Endothelial cell of umbilical vein (primary cell): ENCODE measurements around the gene LIN54. TPM values are rescaled to one million over a fixed set of nuclear protein-coding genes. Genes with fewer than 3 reads are reported as not detected.

ENCODE experiments used
- BruUV-seq: library from RNA; stranded (reverse); fragments of 400-500 nt; replicated peaks from 2 replicates; lab custom pipeline; 2021; lab: Mats Ljungman, UMichigan
- CTCF ChIA-PET: fragments of 300-600, 350-600 bp; sonication (Branson Sonifier 250); formaldehyde crosslinking; loops from one replicate; lab custom pipeline; 2021; ENCODE audit warnings: antibody characterized with exemption, inconsistent platforms; lab: Charles Lee
- POLR2A ChIA-PET: fragments of 300-600, 350-600 bp; sonication (Branson Sonifier 250); formaldehyde crosslinking; loops from one replicate; lab custom pipeline; 2021; ENCODE audit warnings: antibody characterized with exemption, inconsistent platforms; lab: Charles Lee
- DNase-seq: peaks from one replicate; pipeline ENCODE4 v3.0.0-alpha.2; 2011; ENCODE audit warnings: low read depth, low spot score
- FAIRE-seq: peaks from 2 replicates; lab custom pipeline; 2011; peaks lifted over from hg19 to GRCh38; lab: Jason Lieb, UNC
- H2AFZ ChIP-seq: 2 replicates; pipeline ENCODE4 v1.6.0; 2012; ENCODE audit warnings: low read depth, low read length, control low read depth, inconsistent platforms
- H3K27ac ChIP-seq: 2 replicates; pipeline ENCODE4 v1.5.1; 2011; ENCODE audit warnings: low read depth, mild to moderate bottlenecking, control low read depth, low read length, moderate library complexity; ENCODE audit not compliant: insufficient read depth
- H3K27me3 ChIP-seq, 2 experiments: 2 replicates each; pipeline versions ENCODE4 v1.6.0 to v1.6.1; 2011; ENCODE audit warnings: low read length in 2 of 2, mixed read lengths in 1 of 2; ENCODE audit not compliant: control insufficient read depth in 2 of 2, insufficient read depth in 2 of 2
- H3K36me3 ChIP-seq, 2 experiments: 2 replicates in 1 of 2; 3 replicates in 1 of 2; pipeline ENCODE4 v1.5.1; 2011; ENCODE audit warnings: low read length in 2 of 2, mild to moderate bottlenecking in 1 of 2, moderate library complexity in 1 of 2; ENCODE audit not compliant: control insufficient read depth in 2 of 2, insufficient read depth in 2 of 2; ENCODE audit errors: extremely low read depth in 1 of 2
- H3K4me1 ChIP-seq: 3 replicates; pipeline ENCODE4 v1.5.1; 2011; ENCODE audit warnings: mild to moderate bottlenecking, low read length; ENCODE audit not compliant: control insufficient read depth, insufficient read depth; ENCODE audit errors: extremely low read depth
- H3K4me2 ChIP-seq: 2 replicates; pipeline ENCODE4 v1.6.1; 2011; ENCODE audit warnings: low read length, control low read depth, mixed read lengths; ENCODE audit not compliant: insufficient read depth
- H3K4me3 ChIP-seq, 3 experiments: fragments of 200-600 bp in 1 of 3; sonication (generic), shearing (Covaris generic) in 1 of 3; replicated peaks in 1 of 3; 2 replicates each; pipeline ENCODE4 v1.5.1; 2011 to 2016; ENCODE audit warnings: control low read depth in 3 of 3, low read length in 3 of 3, mild to moderate bottlenecking in 2 of 3, inconsistent platforms in 1 of 3, low read depth in 1 of 3, moderate library complexity in 1 of 3; ENCODE audit not compliant: insufficient read depth in 1 of 3
- H3K79me2 ChIP-seq: 2 replicates; pipeline ENCODE4 v1.6.0; 2012; ENCODE audit warnings: low read length, inconsistent platforms; ENCODE audit not compliant: control insufficient read depth, insufficient read depth
- H3K9ac ChIP-seq: replicated peaks from 2 replicates; pipeline ENCODE3; 2011; ENCODE audit warnings: low read length, control low read depth; ENCODE audit not compliant: insufficient read depth; ENCODE audit errors: extremely low read depth
- H3K9me1 ChIP-seq: replicated peaks from 3 replicates; pipeline ENCODE4 v1.6.0; 2011; ENCODE audit warnings: mild to moderate bottlenecking, low read length; ENCODE audit not compliant: control insufficient read depth, insufficient read depth; ENCODE audit errors: extremely low read depth
- H3K9me3 ChIP-seq: replicated peaks from 2 replicates; pipeline ENCODE4 v1.5.1; 2012; ENCODE audit warnings: low read length, inconsistent platforms; ENCODE audit not compliant: control insufficient read depth, insufficient read depth
- H4K20me1 ChIP-seq: replicated peaks from 2 replicates; pipeline ENCODE3; 2011; ENCODE audit warnings: mild to moderate bottlenecking, low read length; ENCODE audit not compliant: control insufficient read depth, insufficient read depth; ENCODE audit errors: extremely low read depth
- CTCF ChIP-seq, 2 donors: IDR thresholded peaks; 1 replicate in 1 of 2; 2 replicates in 1 of 2; pipeline ENCODE4 v1.5.1; 2011; ENCODE audit warnings: low read length in 2 of 2, mild to moderate bottlenecking in 2 of 2, moderate library complexity in 2 of 2, control low read depth in 1 of 2, inconsistent platforms in 1 of 2, low read depth in 1 of 2; ENCODE audit not compliant: insufficient read depth in 1 of 2; ENCODE audit errors: extremely low read depth in 1 of 2
- EZH2 ChIP-seq: IDR thresholded peaks from 2 replicates; pipeline ENCODE4 v1.6.1; 2012; ENCODE audit warnings: borderline replicate concordance, low read depth, mild to moderate bottlenecking, moderate library complexity, low read length, inconsistent platforms; ENCODE audit not compliant: severe bottlenecking
- MAX ChIP-seq: IDR thresholded peaks from 2 replicates; pipeline ENCODE4 v1.6.1; 2011; ENCODE audit not compliant: insufficient read depth, insufficient read length
- MYC ChIP-seq: IDR thresholded peaks from one replicate; pipeline ENCODE4 v1.6.1; 2011; ENCODE audit warnings: mild to moderate bottlenecking, low read depth, low read length
- POLR2A ChIP-seq: IDR thresholded peaks from 2 replicates; pipeline ENCODE4 v1.6.1; 2012; ENCODE audit warnings: low read depth, mild to moderate bottlenecking, control low read depth, low read length
- POLR2AphosphoS5 ChIP-seq: IDR thresholded peaks from 2 replicates; pipeline ENCODE4 v1.6.1; 2012; ENCODE audit warnings: low read depth, mild to moderate bottlenecking, control low read depth, low read length, moderate library complexity; ENCODE audit not compliant: insufficient read depth
- dilution Hi-C: fragments of 300-500 bp; cut with MboI; formaldehyde crosslinking; loops from one replicate; pipeline ENCODE4 v1.15.0; 2019; ENCODE audit warnings: low sequenced_read_pairs; ENCODE audit not compliant: extremely low pct_ligation_motif_present
- intact Hi-C: fragments of 100-400 bp; cut with micrococcal nuclease; formaldehyde crosslinking; loops from one replicate; pipeline ENCODE4 v1.10.0; 2022
- polyA plus RNA-seq, 4 experiments: library from polyadenylated mRNA; depleted of rRNA in 3 of 4; stranded (reverse) in 3 of 4; unstranded in 1 of 4; fragments of >200 nt; gene quantifications; 2 replicates each; pipeline versions ENCODE4 v1.2.1 to v1.2.3, GENCODE V29; 2011 to 2012; ENCODE audit warnings: missing spikeins in 1 of 4
- total RNA-seq: library from RNA; stranded (reverse); gene quantifications from 2 replicates; pipeline ENCODE4 v1.2.3, GENCODE V29; 2021

LIN54 gene
- total and polyA plus RNA-seq, 2 donors (not counting 3 experiments of a cell fraction or from before 2014, with no cell fraction given), result 6.2 to 15.7 TPM

- peak within 1 kb of the TSS; percentile 94 for H3K9ac ChIP-seq
- peak within 1 kb of the TSS; percentile 88 for H3K27ac ChIP-seq
- intact Hi-C loops, result loop anchor here (1.0 to 10.0 kb wide), 5 partner anchors 22 to 420 kb away; partner anchors contain the start of genes COQ2, HELQ, MRPS18C and THAP9
- H2AFZ ChIP-seq, result peak within 1 kb of the TSS; percentile 88
- H3K9me1 ChIP-seq, result no peaks in the 10 kb centered on the region
- ChIA-PET POLR2A (interaction anchor here (0.6 to 1.2 kb wide), 9 partner anchors 8 to 605 kb away, joined by 3 to 13 read pairs (median 4); partner anchors contain the start of genes LIN54 and THAP9), CTCF (interaction anchor here (0.7 to 1.8 kb wide), 19 partner anchors 9 to 572 kb away, joined by 3 to 32 read pairs (median 4); partner anchors contain the start of gene COQ2)
- peaks cover 44% of the 10 kb centered on the region for H3K79me2 ChIP-seq
- H4K20me1 ChIP-seq, result no peaks in the 10 kb centered on the region
- DNase-seq, result peak; percentile 100
- dilution Hi-C loops, result no loop called here
- no peaks in the 10 kb centered on the region for H3K9me3 ChIP-seq
- H3K27me3 ChIP-seq, result peaks cover 0 to 3% of the 10 kb centered on the region in 2 experiments
- peak; percentile 98 for FAIRE-seq
- BruUV-seq, result TSS peak; percentile 96
- H3K36me3 ChIP-seq, result no peaks in the 10 kb centered on the region
- H3K4me3 ChIP-seq, result peak within 1 kb of the TSS; percentile 78 to 94 (median 91)
- peak within 1 kb of the TSS; percentile 96 for H3K4me2 ChIP-seq
- peak; percentile 28 for TF ChIP-seq MAX
- no peak for TF ChIP-seq EZH2
- peak in 1 of 2 donors; percentile 40 for TF ChIP-seq CTCF (IDR thresholded peaks at IDR 0.05; ENCODE audit: extremely low read depth in 1 of 2, insufficient read depth in 1 of 2, low read depth in 1 of 2, low read length in 2 of 2)
- no peak for TF ChIP-seq MYC
- TF ChIP-seq POLR2A, result peak; percentile 88
- peak; percentile 71 for TF ChIP-seq POLR2AphosphoS5
- peaks cover 28% of the 10 kb centered on the region for H3K4me1 ChIP-seq
Observed at GRCh38 chr4:83034630-83035494, 24.2 kb upstream of the LIN54 start, which contains the start of gene COPS4. Gene COPS4, plus strand, starts transcription at chr4:83035183. Its CDS starts 42 bp downstream, at chr4:83035225.
